HepG2 (cell line): ENCODE data around the gene P2RX3. TPM values are rescaled to one million over a fixed set of nuclear protein-coding genes. Genes with fewer than 3 reads are reported as not detected.

Experiments used
- ARNT2 ChIP-seq: sonication (generic); formaldehyde crosslinking; IDR thresholded peaks from 2 replicates; pipeline ENCODE4 v1.8.0; 2022; ENCODE audit warnings: mild to moderate bottlenecking, low read depth, missing genetic modification reagents, moderate library complexity
- CREBL2 ChIP-seq: sonication (generic); formaldehyde crosslinking; IDR thresholded peaks from 2 replicates; pipeline ENCODE4 v1.8.1; 2023; ENCODE audit warnings: missing genetic modification reagents, mild to moderate bottlenecking, borderline replicate concordance
- DDIT3 ChIP-seq: sonication (generic); formaldehyde crosslinking; IDR thresholded peaks from 2 replicates; pipeline ENCODE4 v1.4.0; 2020; ENCODE audit warnings: mild to moderate bottlenecking, missing genetic modification reagents
- E2F1 ChIP-seq: sonication (generic); formaldehyde crosslinking; IDR thresholded peaks from 2 replicates; pipeline ENCODE4 v1.5.0; 2020; ENCODE audit warnings: missing genetic modification reagents
- GTF3A ChIP-seq: sonication (generic); formaldehyde crosslinking; conservative IDR thresholded peaks from 2 replicates; pipeline ENCODE4 v1.4.0; 2020; ENCODE audit warnings: mild to moderate bottlenecking, missing genetic modification reagents
- HOXA3 ChIP-seq: sonication (generic); formaldehyde crosslinking; IDR thresholded peaks from 2 replicates; pipeline ENCODE4 v1.5.0; 2020; ENCODE audit warnings: missing genetic modification reagents
- MATR3 ChIP-seq: sonication (generic); formaldehyde crosslinking; IDR thresholded peaks from 2 replicates; pipeline ENCODE4 v1.4.0; 2020; ENCODE audit warnings: missing genetic modification reagents
- MLXIP ChIP-seq: sonication (generic); formaldehyde crosslinking; IDR thresholded peaks from 2 replicates; pipeline ENCODE4 v1.9.0; 2021; ENCODE audit warnings: missing genetic modification reagents, borderline replicate concordance
- MTA1 ChIP-seq: sonication (generic); formaldehyde crosslinking; IDR thresholded peaks from 2 replicates; pipeline ENCODE4 v1.4.0; 2020; ENCODE audit warnings: missing genetic modification reagents, mild to moderate bottlenecking, borderline replicate concordance
- NAIF1 ChIP-seq: sonication (generic); formaldehyde crosslinking; IDR thresholded peaks from 2 replicates; pipeline ENCODE4 v1.5.0; 2020; ENCODE audit warnings: mild to moderate bottlenecking, missing genetic modification reagents, borderline replicate concordance
- NFIC ChIP-seq: IDR thresholded peaks from 2 replicates; pipeline ENCODE4 v1.6.1; 2012; ENCODE audit warnings: mild to moderate bottlenecking, low read length, inconsistent platforms
- PPARG ChIP-seq: conservative IDR thresholded peaks from 2 replicates; pipeline ENCODE4 v1.6.1; 2016; ENCODE audit warnings: missing biosample characterization, missing genetic modification reagents
- PRMT3 ChIP-seq: sonication (generic); formaldehyde crosslinking; IDR thresholded peaks from 2 replicates; pipeline ENCODE4 v1.8.1; 2022; ENCODE audit warnings: low read depth, mild to moderate bottlenecking, moderate library complexity, missing genetic modification reagents, borderline replicate concordance
- SAP130 ChIP-seq: IDR thresholded peaks from 2 replicates; pipeline ENCODE4 v1.6.1; 2016; ENCODE audit warnings: low read depth
- SMC3 ChIP-seq: IDR thresholded peaks from 2 replicates; pipeline ENCODE4 v1.6.1; 2011; ENCODE audit warnings: low read length, improper control_type of control experiment
- SNAPC5 ChIP-seq: sonication (generic); formaldehyde crosslinking; IDR thresholded peaks from 2 replicates; pipeline ENCODE4 v1.8.1; 2023; ENCODE audit warnings: mild to moderate bottlenecking, missing genetic modification reagents, borderline replicate concordance
- TEAD2 ChIP-seq: sonication (generic); formaldehyde crosslinking; IDR thresholded peaks from 2 replicates; pipeline ENCODE4 v1.9.0; 2021; ENCODE audit warnings: missing genetic modification reagents
- ZBTB37 ChIP-seq: sonication (generic); formaldehyde crosslinking; IDR thresholded peaks from 2 replicates; pipeline ENCODE4 v1.4.0; 2020; ENCODE audit warnings: mild to moderate bottlenecking, missing genetic modification reagents
- ZBTB7A ChIP-seq: sonication (generic); formaldehyde crosslinking; IDR thresholded peaks from 2 replicates; pipeline ENCODE4 v1.8.0; 2022; ENCODE audit warnings: mild to moderate bottlenecking, missing genetic modification reagents
- ZEB1 ChIP-seq: IDR thresholded peaks from 2 replicates; pipeline ENCODE4 v1.6.1; 2012; ENCODE audit warnings: mild to moderate bottlenecking, low read depth, inconsistent platforms; ENCODE audit not compliant: insufficient replicate concordance
- ZFP1 ChIP-seq: IDR thresholded peaks from 2 replicates; pipeline ENCODE4 v1.6.1; 2016
- ZNF205 ChIP-seq: IDR thresholded peaks from 2 replicates; pipeline ENCODE4 v1.6.1; 2018; ENCODE audit warnings: missing biosample characterization, missing genetic modification reagents
- ZNF34 ChIP-seq: sonication (generic); formaldehyde crosslinking; IDR thresholded peaks from 2 replicates; pipeline ENCODE4 v1.4.0; 2020; ENCODE audit warnings: mild to moderate bottlenecking, missing genetic modification reagents, borderline replicate concordance
- ZNF501 ChIP-seq: sonication (generic); formaldehyde crosslinking; IDR thresholded peaks from 2 replicates; pipeline ENCODE4 v1.5.1; 2020; ENCODE audit warnings: mild to moderate bottlenecking, moderate library complexity, missing genetic modification reagents
- ZNF709 ChIP-seq: sonication (generic); formaldehyde crosslinking; IDR thresholded peaks from 2 replicates; pipeline ENCODE4 v1.5.0; 2020; ENCODE audit warnings: mild to moderate bottlenecking, missing genetic modification reagents
- polyA plus RNA-seq, 8 experiments: library from polyadenylated mRNA; depleted of rRNA in 3 of 8; stranded (reverse) in 7 of 8; unstranded in 1 of 8; fragments of >200 nt; fragmentation: Illumina TruSeq in 4 of 8; extraction: Trizol in 4 of 8; gene quantifications; 2 replicates each; pipeline versions ENCODE4 v1.2.1 to v1.2.3, GENCODE V29; 2011 to 2016; ENCODE audit warnings: low read depth in 4 of 8, missing spikeins in 1 of 8, mixed read lengths in 1 of 8; ENCODE audit not compliant: insufficient read depth in 1 of 8
- total RNA-seq, 5 experiments: library from RNA; depleted of rRNA; stranded (reverse); fragments of >200 nt; fragmentation: Illumina TruSeq; extraction: Trizol; gene quantifications; 2 replicates each; pipeline ENCODE4 v1.2.3, GENCODE V29; 2016; ENCODE audit warnings: low read depth in 1 of 5

P2RX3 gene
- total and polyA plus RNA-seq, 2 of the 13 experiments (the other 11 are each of a cell fraction or from before 2014, with no cell fraction given) = 0.08 TPM; not detected in 1

GRCh38 chr11:57399972-57400578 lies 61.9 kb downstream of the P2RX3 start (continued):
- TF ChIP-seq ZBTB37 (CRISPR knock-in tag) (no peak), SAP130 (CRISPR knock-in tag) (peak; percentile 67), SNAPC5 (no peak), NFIC (peak; percentile 30; the same call in 1 of the 2 replicates), MTA1 (CRISPR knock-in tag) (no peak), ZEB1 (no peak), PPARG (CRISPR knock-in tag) (0 out of 2 replicates have a peak, but pooled peaks have one; percentile 22), CREBL2 (CRISPR knock-in tag) (no peak), PRMT3 (CRISPR knock-in tag) (no peak), MATR3 (no peak), NAIF1 (no peak), HOXA3 (CRISPR knock-in tag) (no peak), ZNF709 (CRISPR knock-in tag) (no peak), E2F1 (CRISPR knock-in tag) (no peak), TEAD2 (CRISPR knock-in tag) (no peak), ZBTB7A (no peak), ZNF34 (CRISPR knock-in tag) (no peak), ZFP1 (CRISPR knock-in tag) (no peak), MLXIP (no peak), GTF3A (CRISPR knock-in tag) (no peak), SMC3 (no peak), DDIT3 (CRISPR knock-in tag) (no peak), ARNT2 (CRISPR knock-in tag) (no peak), ZNF205 (0 out of 2 replicates have a peak, but pooled peaks have one; percentile 55), ZNF501 (CRISPR knock-in tag) (peak; percentile 48; the same call in 1 of the 2 replicates)
